Keratinocyte (primary cell): Measurements from ENCODE around the gene ADAMTS16.

Source experiments
- CTCF ChIP-seq, 3 experiments: IDR thresholded peaks in 1 of 3; conservative IDR thresholded peaks in 1 of 3; optimal IDR thresholded peaks in 1 of 3; 2 replicates in 2 of 3; 3 replicates in 1 of 3; pipeline versions ENCODE3 to v1.5.1; 2011; ENCODE audit warnings: low read length in 3 of 3, mild to moderate bottlenecking in 3 of 3, moderate library complexity in 2 of 3, control low read depth in 1 of 3, inconsistent platforms in 1 of 3; ENCODE audit not compliant: insufficient read depth in 2 of 3; ENCODE audit errors: extremely low read depth in 1 of 3
- EZH2 ChIP-seq: IDR thresholded peaks from one replicate; pipeline ENCODE4 v1.6.1; 2012; ENCODE audit warnings: inconsistent platforms, mild to moderate bottlenecking, low read length, moderate library complexity

- TF ChIP-seq CTCF (optimal IDR thresholded peaks at IDR 0.05 in 1 of 3, IDR thresholded peaks at IDR 0.05 in 1 of 3, conservative IDR thresholded peaks at IDR 0.05 in 1 of 3; ENCODE audit: extremely low read depth in 1 of 3, insufficient read depth in 2 of 3, low read length in 3 of 3) (no peak), EZH2 (no peak)
Measured at GRCh38 chr5:5199495-5199894, 59.4 kb downstream of the ADAMTS16 start.
